Measurements from ENCODE around the gene ARHGEF2. TPM values are rescaled to one million over a fixed set of nuclear protein-coding genes. Genes with fewer than 3 reads are reported as not detected.
A peak's percentile ranks its signal among the peaks of the same experiment; 100 is the strongest.

ARHGEF2 gene
- total RNA-seq, 4 donors from 2014 or later, result 13.7 to 42.1 (median 20.6) TPM

DNA sequence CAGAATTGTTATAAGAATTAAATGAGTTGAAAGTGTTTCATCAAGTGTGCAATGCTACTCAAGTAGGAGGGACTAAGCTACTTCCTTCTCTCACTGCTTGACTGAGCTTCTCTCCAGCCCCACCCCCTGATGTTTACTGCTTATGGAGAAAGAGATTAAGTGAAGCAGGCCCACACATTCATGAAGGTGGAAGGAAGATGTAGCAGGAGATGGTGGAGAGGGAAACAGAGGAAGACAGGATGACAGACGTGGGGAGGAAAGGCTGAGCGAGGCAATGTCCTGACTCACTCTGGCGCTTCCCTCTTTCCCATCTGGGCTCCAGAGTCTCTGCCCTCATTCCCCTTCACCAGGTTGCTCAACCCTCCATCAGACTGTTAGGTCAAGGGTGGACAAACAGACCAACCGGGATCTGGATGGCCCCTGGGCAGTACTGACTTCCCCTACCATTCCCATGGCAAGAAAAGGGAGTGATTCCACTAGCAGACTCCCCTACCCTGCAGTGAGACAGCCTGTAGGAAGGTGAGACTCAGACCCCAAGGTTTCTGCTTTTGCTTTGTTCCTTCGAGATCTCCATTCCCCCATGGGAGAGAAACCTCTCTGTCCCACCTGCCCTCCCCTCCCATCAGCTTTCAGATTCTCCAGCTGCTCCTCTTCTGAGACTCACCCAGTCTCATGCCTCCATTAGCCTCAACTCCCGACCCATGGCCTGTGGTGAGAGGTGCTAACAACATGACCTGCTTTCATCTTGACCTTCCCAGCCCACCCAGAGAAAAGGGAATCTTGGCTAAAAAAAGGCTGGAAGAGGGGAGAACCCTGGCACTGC, 3.1 kb upstream of the ARHGEF2 start:
- DNase-seq (ENCODE audit: low spot score in 2 of 2), result no peak
- Histone ChIP-seq H3K9me3 (no peaks in the 10 kb centered on the region), H3K4me3 (no peak overlapping the region), H3K27me3 (no peaks in the 10 kb centered on the region), H3K4me1 (peaks cover 53% of the 10 kb centered on the region), H3K27ac (peak overlapping the region; percentile 89), H3K36me3 (no peaks in the 10 kb centered on the region)
- WGBS, result 64% methylated on average over 6 of the region's 6 CpGs
- no peak for TF ChIP-seq CTCF (IDR thresholded peaks at IDR 0.05)
- no peak for TF ChIP-seq POLR2AphosphoS5 (IDR thresholded peaks at IDR 0.05)
- TF ChIP-seq EP300 (IDR thresholded peaks at IDR 0.05), result no peak
- no peak for TF ChIP-seq POLR2A (IDR thresholded peaks at IDR 0.05)

GRCh38 chr1:155979597-155980343, 1.4 kb upstream of the ARHGEF2 start:
- DNase-seq (ENCODE audit: low spot score in 2 of 2), result no peak
- peaks cover 70% of the 10 kb centered on the region for H3K4me1 ChIP-seq
- H3K36me3 ChIP-seq, result no peaks in the 10 kb centered on the region
- TF ChIP-seq EP300 (IDR thresholded peaks at IDR 0.05) (no peak), POLR2AphosphoS5 (IDR thresholded peaks at IDR 0.05) (no peak), POLR2A (IDR thresholded peaks at IDR 0.05) (no peak), CTCF (IDR thresholded peaks at IDR 0.05) (no peak)
- WGBS, result 14% methylated on average over 4 of the region's 4 CpGs
- peak overlapping the region; percentile 90 for H3K4me3 ChIP-seq
- H3K27ac ChIP-seq, result peak overlapping the region; percentile 89
- H3K27me3 ChIP-seq, result no peaks in the 10 kb centered on the region
- H3K9me3 ChIP-seq, result no peaks in the 10 kb centered on the region

- peaks cover 77% of the 10 kb centered on the region for H3K4me1 ChIP-seq
- TF ChIP-seq POLR2AphosphoS5 (IDR thresholded peaks at IDR 0.05) (no peak), EP300 (IDR thresholded peaks at IDR 0.05) (no peak), POLR2A (IDR thresholded peaks at IDR 0.05) (no peak)
- H3K27ac ChIP-seq, result peak overlapping the region; percentile 89
- no peaks in the 10 kb centered on the region for H3K27me3 ChIP-seq
- no peaks in the 10 kb centered on the region for H3K36me3 ChIP-seq
- WGBS, result 2% methylated on average over 8 of the region's 8 CpGs
- H3K4me3 ChIP-seq, result peak overlapping the region; percentile 90
- no peak for DNase-seq (ENCODE audit: low spot score in 2 of 2)
- no peaks in the 10 kb centered on the region for H3K9me3 ChIP-seq
Observed at GRCh38 chr1:155978973-155979429, 654 bp upstream of the ARHGEF2 start.

DNA sequence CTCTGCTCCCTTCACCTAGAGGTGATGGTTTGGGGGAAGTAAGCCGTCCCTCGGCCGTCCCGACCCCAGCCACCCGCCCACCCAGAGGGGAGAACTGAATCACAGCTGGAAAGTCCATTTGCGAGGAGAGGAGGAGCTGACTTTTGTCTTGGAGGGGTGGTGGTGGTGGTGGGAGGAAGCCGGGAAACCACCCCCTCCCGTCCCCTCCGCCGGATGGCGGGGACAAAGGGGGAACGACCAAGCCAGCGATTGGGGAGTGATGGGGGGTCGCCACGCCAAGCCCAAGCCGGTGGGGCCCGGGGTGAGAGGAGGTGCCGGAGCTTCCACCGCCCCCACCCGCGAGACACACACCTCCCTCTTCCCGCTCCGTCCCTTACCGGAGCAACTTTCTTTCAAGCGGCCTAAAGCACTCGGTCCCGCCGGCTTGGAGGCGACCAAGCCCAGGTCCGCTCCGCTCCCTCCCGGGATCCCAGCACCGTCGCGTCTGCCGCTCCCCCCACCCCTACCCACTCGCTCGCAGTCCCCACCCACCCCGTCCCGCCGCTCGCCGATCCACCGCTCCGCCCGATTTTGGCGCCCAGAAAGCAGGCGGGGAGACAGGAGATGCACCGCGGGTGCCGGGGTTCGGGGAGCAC, 540 bp downstream of the ARHGEF2 start:
- Histone ChIP-seq H3K9me3 (no peaks in the 10 kb centered on the region), H3K27me3 (no peaks in the 10 kb centered on the region), H3K36me3 (no peaks in the 10 kb centered on the region), H3K4me3 (peak overlapping the region; percentile 90), H3K4me1 (peaks cover 88% of the 10 kb centered on the region), H3K27ac (peak overlapping the region; percentile 89)
- peak in 1 of 2 donors; percentile 72 for DNase-seq (ENCODE audit: low spot score in 2 of 2)
- TF ChIP-seq POLR2A (IDR thresholded peaks at IDR 0.05) (no peak), CTCF (IDR thresholded peaks at IDR 0.05) (no peak), EP300 (IDR thresholded peaks at IDR 0.05) (no peak), POLR2AphosphoS5 (IDR thresholded peaks at IDR 0.05) (no peak)
- 1% methylated on average over 23 of the region's 52 CpGs for WGBS

DNA sequence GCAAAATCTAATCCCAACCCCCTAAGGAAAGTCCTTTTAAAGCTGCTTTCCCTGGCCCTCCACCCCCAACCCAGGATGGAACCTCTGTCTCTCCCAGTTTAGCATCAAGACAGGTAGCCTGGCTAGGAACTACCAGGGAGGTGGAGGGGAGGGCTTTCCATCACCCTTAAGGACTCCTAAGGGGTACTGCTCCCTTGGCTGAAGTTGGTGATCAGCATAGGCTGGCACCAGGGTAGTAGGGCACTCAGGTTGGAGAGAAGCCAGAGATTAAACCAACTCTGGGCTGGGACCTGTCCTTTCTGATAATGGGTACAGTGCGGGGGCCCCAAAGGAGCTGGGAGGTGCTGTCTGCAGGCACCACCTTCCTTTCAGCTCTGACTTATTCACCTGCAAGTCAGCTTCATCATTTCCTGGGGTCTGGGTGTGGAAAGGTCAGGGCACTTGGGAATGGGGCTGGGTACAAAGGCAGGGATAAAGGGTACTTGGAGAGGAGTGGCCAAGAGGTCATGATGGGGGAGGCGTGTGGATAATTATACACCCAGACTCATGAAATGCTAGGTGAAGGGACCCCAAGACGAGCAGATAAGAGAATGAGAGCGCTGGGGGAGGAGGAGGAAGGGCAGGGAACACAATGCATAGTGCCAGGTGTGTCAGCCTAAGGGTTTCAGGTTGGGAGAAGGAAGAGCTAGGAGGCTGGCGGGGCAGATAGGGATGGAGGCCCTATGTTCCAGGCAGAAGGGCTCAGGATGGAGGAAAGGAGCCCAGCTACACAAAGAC, 1.2 kb downstream of the ARHGEF2 start:
- DNase-seq (ENCODE audit: low spot score in 2 of 2), result no peak
- 26% methylated on average over 5 of the region's 5 CpGs for WGBS
- H3K4me1 ChIP-seq, result peaks cover 87% of the 10 kb centered on the region

More for the DNA sequence above, 1.2 kb downstream of the ARHGEF2 start:
- H3K4me3 ChIP-seq, result peak overlapping the region; percentile 90
- H3K9me3 ChIP-seq, result no peaks in the 10 kb centered on the region
- H3K27ac ChIP-seq, result peak overlapping the region; percentile 89
- no peaks in the 10 kb centered on the region for H3K36me3 ChIP-seq
- TF ChIP-seq POLR2A (IDR thresholded peaks at IDR 0.05) (no peak), EP300 (IDR thresholded peaks at IDR 0.05) (no peak), POLR2AphosphoS5 (IDR thresholded peaks at IDR 0.05) (no peak), CTCF (IDR thresholded peaks at IDR 0.05) (no peak)
- H3K27me3 ChIP-seq, result no peaks in the 10 kb centered on the region
